T-helper 1 cell treated with Interleukin-12 subunit alpha and Interleukin-12 subunit beta and Interleukin-4 antibody, amounts not matched to agents 30 ng/mL and 1 ng/mL, for 36 hours (primary cell): ENCODE measurements around the gene C1orf198. TPM values are rescaled to one million over a fixed set of nuclear protein-coding genes. Genes with fewer than 3 reads are reported as not detected.

Experiments
- intact Hi-C: fragments of 100-400 bp; cut with micrococcal nuclease; formaldehyde crosslinking; loops from one replicate; pipeline ENCODE4 v1.15.1; 2024
- total RNA-seq: library from RNA; stranded (reverse); gene quantifications from 2 replicates; pipeline ENCODE4 v1.2.3, GENCODE V29; 2022

C1orf198 gene
- total RNA-seq, 1 donor from 2014 or later = 3.2 TPM

- intact Hi-C loops = no loop called here
These were observed 31.5 kb downstream of the C1orf198 start for GRCh38 chr1:230836793-230837192.

- intact Hi-C loops = no loop called here
These were observed 32.0 kb downstream of the C1orf198 start for GRCh38 chr1:230836347-230836746.

GRCh38 chr1:230834292-230834691 lies 34.0 kb downstream of the C1orf198 start:
- intact Hi-C loops = no loop called here

GRCh38 chr1:230833511-230833910 lies 34.8 kb downstream of the C1orf198 start:
- intact Hi-C loops = no loop called here

- intact Hi-C loops = no loop called here
These were observed 35.8 kb downstream of the C1orf198 start for GRCh38 chr1:230832476-230832875.

- intact Hi-C loops = no loop called here
These were observed 36.5 kb downstream of the C1orf198 start for GRCh38 chr1:230831771-230832170.

GRCh38 chr1:230828421-230828820 lies 39.9 kb downstream of the C1orf198 start:
- intact Hi-C loops = no loop called here

- intact Hi-C loops = no loop called here
These were observed 40.5 kb downstream of the C1orf198 start for GRCh38 chr1:230827801-230828200.

- intact Hi-C loops = no loop called here
These were observed 41.1 kb downstream of the C1orf198 start for GRCh38 chr1:230827081-230827681.

GRCh38 chr1:230826166-230826875 lies 42.0 kb downstream of the C1orf198 start:
- intact Hi-C loops = no loop called here

GRCh38 chr1:230825761-230826160 lies 42.6 kb downstream of the C1orf198 start:
- intact Hi-C loops = no loop called here

GRCh38 chr1:230824919-230825721 lies 43.2 kb downstream of the C1orf198 start:
- intact Hi-C loops = no loop called here

- intact Hi-C loops = no loop called here
These were observed 43.8 kb downstream of the C1orf198 start for GRCh38 chr1:230824551-230824918.

GRCh38 chr1:230823931-230824381 lies 44.4 kb downstream of the C1orf198 start:
- intact Hi-C loops = no loop called here

GRCh38 chr1:230823426-230823825 lies 44.9 kb downstream of the C1orf198 start:
- intact Hi-C loops = no loop called here

- intact Hi-C loops = no loop called here
These were observed 46.2 kb downstream of the C1orf198 start for GRCh38 chr1:230822092-230822581.

GRCh38 chr1:230821346-230821745 lies 47.0 kb downstream of the C1orf198 start:
- intact Hi-C loops = no loop called here

- intact Hi-C loops = no loop called here
These were observed 47.8 kb downstream of the C1orf198 start for GRCh38 chr1:230820568-230820967.

- intact Hi-C loops = no loop called here
These were observed 48.3 kb downstream of the C1orf198 start for GRCh38 chr1:230819976-230820375.

GRCh38 chr1:230818901-230819300 lies 49.4 kb downstream of the C1orf198 start:
- intact Hi-C loops = no loop called here

GRCh38 chr1:230818367-230818766 lies 50.0 kb downstream of the C1orf198 start:
- intact Hi-C loops = no loop called here

GRCh38 chr1:230816018-230816417 lies 52.3 kb downstream of the C1orf198 start:
- intact Hi-C loops = no loop called here
